ENCODE data around the gene CNOT4. TPM values are rescaled to one million over a fixed set of nuclear protein-coding genes. Genes with fewer than 3 reads are reported as not detected.
"Not testable (repeated sequence)": the region's sequence is repeated elsewhere in the genome, so short reads cannot be mapped to it uniquely, and the experiment has no call there.

The CNOT4 gene
- total and polyA plus RNA-seq, 2 donors, result 11.7 to 36.1 TPM

DNA sequence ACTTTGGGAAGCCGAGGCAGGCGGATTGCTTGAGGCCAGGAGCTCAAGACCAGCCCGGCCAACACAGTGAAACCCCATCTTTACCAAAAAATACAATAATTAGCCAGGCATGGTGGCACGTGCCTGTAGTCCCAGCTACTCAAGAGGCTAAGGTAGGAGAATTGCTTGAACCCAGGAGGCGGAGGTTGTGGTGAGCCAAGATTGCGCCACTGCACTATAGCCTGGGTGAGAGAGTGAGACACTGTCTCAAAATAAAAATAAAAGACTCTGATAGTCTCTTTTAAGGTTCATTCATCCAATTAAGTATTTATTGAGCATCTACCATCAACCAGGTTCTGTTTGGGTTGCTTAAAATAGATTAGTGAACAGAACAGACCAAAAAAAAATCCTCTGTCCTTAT lies 12.7 kb downstream of the CNOT4 start:
- H3K36me3 ChIP-seq (ENCODE audit: insufficient read depth); H3K4me1 ChIP-seq (ENCODE audit: insufficient read depth): not testable (repeated sequence)
- 95% methylated on average over 6 of the region's 6 CpGs for WGBS

DNA sequence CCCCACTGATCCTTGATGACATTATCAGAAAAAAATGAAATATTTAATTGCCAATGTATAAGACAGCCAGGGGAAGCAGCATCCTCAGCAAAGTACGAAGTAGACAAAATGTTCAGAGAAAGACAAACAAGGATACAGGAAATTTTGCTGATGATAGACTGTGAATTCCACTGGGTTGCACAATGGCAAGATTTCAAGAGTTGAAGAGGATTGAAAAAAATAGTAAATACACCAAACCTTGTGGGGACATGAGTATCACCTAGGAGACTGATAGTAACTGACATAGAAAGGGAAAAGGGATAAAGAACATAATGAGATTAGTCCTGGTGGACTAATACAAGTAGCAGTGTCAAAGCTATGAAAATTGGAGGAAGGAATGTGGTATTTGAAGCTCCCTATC lies 16.5 kb downstream of the CNOT4 start:
- peaks cover 2% of the 10 kb centered on the region for H3K4me1 ChIP-seq (ENCODE audit: insufficient read depth)
- H3K36me3 ChIP-seq (ENCODE audit: insufficient read depth), result no peaks in the 10 kb centered on the region
- 85% methylated on average over 1 of the region's 1 CpG for WGBS
- no peak for DNase-seq (ENCODE audit: extremely low spot score)
- H3K27ac ChIP-seq (ENCODE audit: low read depth), result no peak overlapping the region
- no peak overlapping the region for H3K4me3 ChIP-seq (ENCODE audit: low read depth, low read length)

More for the DNA sequence above, 12.7 kb downstream of the CNOT4 start:
- H3K27ac ChIP-seq (ENCODE audit: low read depth); DNase-seq (ENCODE audit: extremely low spot score); H3K4me3 ChIP-seq (ENCODE audit: low read depth, low read length): not testable (repeated sequence)

DNA sequence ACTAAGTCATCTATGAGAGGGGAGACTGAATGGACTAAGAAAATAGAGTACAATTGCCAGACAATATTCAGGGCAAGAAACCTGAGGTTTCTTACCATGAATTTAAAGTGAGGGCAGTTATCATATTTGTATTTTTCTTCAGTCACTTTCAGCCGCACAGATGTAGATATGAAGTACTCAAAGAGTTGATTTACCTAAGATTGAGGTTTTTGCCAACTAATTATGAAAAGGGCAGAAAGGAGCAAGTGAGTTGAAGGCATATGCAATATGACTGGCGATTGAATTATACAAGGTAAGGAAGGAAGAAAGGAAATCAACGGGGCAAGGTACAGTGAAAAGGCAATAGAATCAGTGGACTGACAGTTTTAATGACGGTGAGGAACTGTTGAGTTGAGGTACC lies 17.8 kb downstream of the CNOT4 start:
- peaks cover 2% of the 10 kb centered on the region for H3K4me1 ChIP-seq (ENCODE audit: insufficient read depth)
- no peak overlapping the region for H3K27ac ChIP-seq (ENCODE audit: low read depth)
- H3K36me3 ChIP-seq (ENCODE audit: insufficient read depth), result no peaks in the 10 kb centered on the region
- DNase-seq (ENCODE audit: extremely low spot score), result no peak
- no peak overlapping the region for H3K4me3 ChIP-seq (ENCODE audit: low read depth, low read length)
- WGBS, result 99% methylated on average over 4 of the region's 4 CpGs

DNA sequence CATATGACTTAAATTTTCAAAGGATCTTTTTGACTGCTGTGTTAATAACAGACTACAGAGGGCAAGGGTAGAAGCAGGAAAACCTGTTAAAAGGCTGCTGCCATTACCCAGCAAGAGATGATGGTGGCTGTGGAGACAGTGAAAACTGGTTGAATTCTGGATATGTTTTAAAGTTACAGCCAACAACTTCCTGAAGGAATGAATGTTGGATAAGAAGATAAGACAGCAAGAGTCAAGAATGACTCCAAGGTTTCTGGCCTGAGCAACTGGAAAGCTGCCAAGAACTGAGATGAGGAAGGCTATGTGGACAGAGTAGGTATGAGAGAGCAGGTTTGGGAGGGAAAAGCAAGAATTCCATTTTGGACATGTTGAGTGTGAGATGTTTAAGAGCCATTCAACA lies 19.1 kb downstream of the CNOT4 start:
- no peak for DNase-seq (ENCODE audit: extremely low spot score)
- Histone ChIP-seq H3K4me3 (ENCODE audit: low read depth, low read length) (no peak overlapping the region), H3K4me1 (ENCODE audit: insufficient read depth) (no peaks in the 10 kb centered on the region), H3K36me3 (ENCODE audit: insufficient read depth) (no peaks in the 10 kb centered on the region), H3K27ac (ENCODE audit: low read depth) (no peak overlapping the region)

DNA sequence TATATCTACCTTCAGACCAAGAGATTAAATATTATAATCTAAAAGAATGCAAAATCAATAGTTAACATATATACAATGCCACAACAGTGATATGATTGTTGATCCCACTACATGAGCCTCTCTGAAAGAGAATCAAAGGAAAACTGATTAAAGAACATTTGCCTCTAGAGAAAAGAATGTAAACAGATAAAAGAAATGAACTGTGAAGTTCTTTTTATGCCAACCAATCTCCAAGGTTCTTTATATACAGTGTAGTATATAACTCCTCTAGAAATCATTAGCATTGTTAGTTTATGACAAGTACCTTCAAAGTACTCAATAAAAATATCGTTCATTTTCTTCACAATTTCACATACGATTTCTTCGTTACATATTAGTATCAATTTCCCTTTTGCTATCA lies 20.1 kb downstream of the CNOT4 start:
- no peaks in the 10 kb centered on the region for H3K4me1 ChIP-seq (ENCODE audit: insufficient read depth)
- no peak for DNase-seq (ENCODE audit: extremely low spot score)
- WGBS, result 90% methylated on average over 3 of the region's 3 CpGs

GRCh38 chr7:135486261-135486920 lies 23.5 kb downstream of the CNOT4 start:
- Histone ChIP-seq H3K27ac (ENCODE audit: low read depth) (no peak overlapping the region), H3K4me1 (ENCODE audit: insufficient read depth) (no peaks in the 10 kb centered on the region), H3K36me3 (ENCODE audit: insufficient read depth) (no peaks in the 10 kb centered on the region), H3K4me3 (ENCODE audit: low read depth, low read length) (no peak overlapping the region)
- WGBS, result 66% methylated on average over 3 of the region's 3 CpGs
- DNase-seq (ENCODE audit: extremely low spot score), result no peak

More for the DNA sequence above, 20.1 kb downstream of the CNOT4 start:
- H3K36me3 ChIP-seq (ENCODE audit: insufficient read depth), result no peaks in the 10 kb centered on the region
- no peak overlapping the region for H3K27ac ChIP-seq (ENCODE audit: low read depth)
- no peak overlapping the region for H3K4me3 ChIP-seq (ENCODE audit: low read depth, low read length)

DNA sequence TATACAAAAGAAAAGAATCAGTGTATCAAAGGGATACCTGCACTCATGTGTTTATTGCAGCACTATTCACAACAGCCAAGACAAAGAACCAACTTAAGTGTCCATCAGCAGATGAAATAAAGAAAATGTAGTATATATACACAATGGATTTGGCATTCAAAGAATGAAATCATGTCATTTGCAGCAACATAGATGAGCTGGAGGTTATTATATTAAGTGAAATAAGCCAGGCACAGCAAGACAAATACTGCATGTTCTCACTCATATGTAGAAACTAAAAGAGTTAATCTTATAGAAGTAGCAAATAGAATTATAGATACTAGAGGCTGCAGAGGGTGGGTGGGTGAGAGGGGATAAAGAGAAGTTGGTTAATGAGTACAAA lies 28.3 kb downstream of the CNOT4 start:
- Histone ChIP-seq H3K27ac (ENCODE audit: low read depth) (no peak overlapping the region), H3K36me3 (ENCODE audit: insufficient read depth) (no peaks in the 10 kb centered on the region), H3K4me1 (ENCODE audit: insufficient read depth) (no peaks in the 10 kb centered on the region), H3K4me3 (ENCODE audit: low read depth, low read length) (no peak overlapping the region)
- DNase-seq (ENCODE audit: extremely low spot score), result no peak

DNA sequence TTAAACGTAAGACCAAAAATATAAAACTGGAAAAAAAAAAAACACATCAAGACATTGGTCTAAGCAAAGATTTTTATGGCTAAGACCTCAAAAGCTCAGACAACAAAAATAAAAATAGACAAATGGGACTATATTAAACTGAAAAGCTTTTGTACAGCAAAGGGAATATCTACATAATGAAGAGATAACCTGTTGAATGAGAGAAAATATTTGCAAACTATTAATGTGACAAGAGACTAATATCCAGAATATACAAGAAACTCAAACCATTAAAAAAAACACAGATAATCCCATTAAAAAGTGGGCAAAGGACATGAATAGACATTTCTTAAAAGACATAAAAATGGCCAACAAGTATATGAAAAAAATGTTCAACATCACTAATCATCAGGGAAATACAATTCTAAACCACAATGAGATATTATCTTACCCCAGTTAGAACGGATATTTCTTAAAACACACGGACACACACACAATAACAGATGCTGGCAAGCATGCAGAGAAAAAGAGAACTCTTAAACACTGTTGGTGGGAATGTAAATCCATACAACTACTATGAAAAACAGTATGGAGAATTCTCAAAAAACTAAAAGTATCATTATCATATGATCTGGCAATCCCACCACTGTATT lies 28.8 kb downstream of the CNOT4 start:
- Histone ChIP-seq H3K4me3 (ENCODE audit: low read depth, low read length) (no peak overlapping the region), H3K27ac (ENCODE audit: low read depth) (no peak overlapping the region), H3K36me3 (ENCODE audit: insufficient read depth) (peaks cover 2% of the 10 kb centered on the region), H3K4me1 (ENCODE audit: insufficient read depth) (no peaks in the 10 kb centered on the region)
- WGBS, result 53% methylated on average over 3 of the region's 3 CpGs
- no peak for DNase-seq (ENCODE audit: extremely low spot score)

GRCh38 chr7:135475521-135475920 lies 34.4 kb downstream of the CNOT4 start:
- 98% methylated on average over 4 of the region's 4 CpGs for WGBS
- Histone ChIP-seq H3K4me1 (ENCODE audit: insufficient read depth) (no peaks in the 10 kb centered on the region), H3K36me3 (ENCODE audit: insufficient read depth) (peaks cover 2% of the 10 kb centered on the region), H3K27ac (ENCODE audit: low read depth) (no peak overlapping the region), H3K4me3 (ENCODE audit: low read depth, low read length) (no peak overlapping the region)
- DNase-seq (ENCODE audit: extremely low spot score), result no peak

DNA sequence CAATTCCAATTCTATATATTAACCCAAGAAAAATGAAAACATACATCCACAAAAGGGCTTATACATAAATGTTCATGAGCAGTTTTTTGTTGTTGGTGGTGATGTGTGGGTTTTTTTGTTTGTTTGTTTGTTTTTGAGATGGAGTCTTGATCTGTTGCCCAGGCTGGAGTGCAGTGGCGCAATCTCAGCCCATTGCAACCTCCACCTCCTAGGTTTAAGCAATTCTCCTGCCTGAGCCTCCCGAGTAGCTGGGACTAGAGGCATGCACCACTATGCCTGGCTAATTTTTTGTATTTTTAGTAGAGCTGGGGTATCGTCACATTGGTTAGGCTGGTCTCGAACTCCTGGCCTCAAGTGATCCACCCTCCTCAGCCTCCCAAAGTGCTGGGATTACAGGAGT lies 40.2 kb downstream of the CNOT4 start:
- not testable (repeated sequence) for H3K36me3 ChIP-seq (ENCODE audit: insufficient read depth); DNase-seq (ENCODE audit: extremely low spot score); H3K4me1 ChIP-seq (ENCODE audit: insufficient read depth); H3K4me3 ChIP-seq (ENCODE audit: low read depth, low read length); H3K27ac ChIP-seq (ENCODE audit: low read depth)
- 96% methylated on average over 4 of the region's 4 CpGs for WGBS

GRCh38 chr7:135467207-135467711 lies 42.6 kb downstream of the CNOT4 start:
- Histone ChIP-seq H3K36me3 (ENCODE audit: insufficient read depth) (no peaks in the 10 kb centered on the region), H3K27ac (ENCODE audit: low read depth) (no peak overlapping the region), H3K4me1 (ENCODE audit: insufficient read depth) (no peaks in the 10 kb centered on the region), H3K4me3 (ENCODE audit: low read depth, low read length) (no peak overlapping the region)
- 73% methylated on average over 5 of the region's 5 CpGs for WGBS
- DNase-seq (ENCODE audit: extremely low spot score), result no peak

GRCh38 chr7:135466442-135467206 lies 43.3 kb downstream of the CNOT4 start:
- 69% methylated on average over 3 of the region's 3 CpGs for WGBS
- no peak overlapping the region for H3K27ac ChIP-seq (ENCODE audit: low read depth)
- H3K4me1 ChIP-seq (ENCODE audit: insufficient read depth), result no peaks in the 10 kb centered on the region
- no peak for DNase-seq (ENCODE audit: extremely low spot score)
- H3K4me3 ChIP-seq (ENCODE audit: low read depth, low read length), result no peak overlapping the region
- H3K36me3 ChIP-seq (ENCODE audit: insufficient read depth), result no peaks in the 10 kb centered on the region

- Histone ChIP-seq H3K27ac (ENCODE audit: low read depth) (no peak overlapping the region), H3K4me3 (ENCODE audit: low read depth, low read length) (no peak overlapping the region)
- no peak for DNase-seq (ENCODE audit: extremely low spot score)
These were observed 46.0 kb downstream of the CNOT4 start for GRCh38 chr7:135463908-135464307.

More at GRCh38 chr7:135463908-135464307, 46.0 kb downstream of the CNOT4 start:
- 91% methylated on average over 3 of the region's 3 CpGs for WGBS
- H3K36me3 ChIP-seq (ENCODE audit: insufficient read depth), result no peaks in the 10 kb centered on the region
- no peaks in the 10 kb centered on the region for H3K4me1 ChIP-seq (ENCODE audit: insufficient read depth)

All from urinary bladder (tissue), 4 donors.